BLaER1 treated with 17β-estradiol and CSF1 and Interleukin-3, amounts not matched to agents 10 nM and 100 nM (cell line): ENCODE data around the gene CSF3R.
"Not testable (repeated sequence)": the region's sequence is repeated elsewhere in the genome, so short reads cannot be mapped to it uniquely, and the experiment has no call there.

Source experiments
- H3K27ac ChIP-seq, 11 experiments: shearing (Covaris generic); formaldehyde crosslinking; 2 replicates each; pipeline ENCODE4 v1.8.1; 2022
- H3K27me3 ChIP-seq, 11 experiments: shearing (Covaris generic); formaldehyde crosslinking; 2 replicates each; pipeline ENCODE4 v1.8.1; 2022
- H3K36me3 ChIP-seq, 11 experiments: shearing (Covaris generic); formaldehyde crosslinking; 2 replicates each; pipeline ENCODE4 v1.8.1; 2022
- H3K4me1 ChIP-seq, 10 experiments: shearing (Covaris generic); formaldehyde crosslinking; 2 replicates each; pipeline ENCODE4 v1.8.1; 2022
- H3K4me2 ChIP-seq, 11 experiments: shearing (Covaris generic); formaldehyde crosslinking; 2 replicates each; pipeline ENCODE4 v1.8.1; 2022
- H3K4me3 ChIP-seq, 10 experiments: shearing (Covaris generic); formaldehyde crosslinking; 2 replicates each; pipeline ENCODE4 v1.8.1; 2022
- H3K9ac ChIP-seq, 11 experiments: shearing (Covaris generic); formaldehyde crosslinking; 2 replicates each; pipeline ENCODE4 v1.8.1; 2022
- H3K9me3 ChIP-seq, 11 experiments: shearing (Covaris generic); formaldehyde crosslinking; replicated peaks in 1 of 11; 2 replicates each; pipeline ENCODE4 v1.8.1; 2022
- H4K20me1 ChIP-seq, 11 experiments: shearing (Covaris generic); formaldehyde crosslinking; 2 replicates each; pipeline ENCODE4 v1.8.1; 2022
- Cebpa-rat ChIP-seq, 11 experiments: shearing (Covaris generic); IDR thresholded peaks; 2 replicates each; pipeline ENCODE4 v1.8.1; 2022

Gene CSF3R

DNA sequence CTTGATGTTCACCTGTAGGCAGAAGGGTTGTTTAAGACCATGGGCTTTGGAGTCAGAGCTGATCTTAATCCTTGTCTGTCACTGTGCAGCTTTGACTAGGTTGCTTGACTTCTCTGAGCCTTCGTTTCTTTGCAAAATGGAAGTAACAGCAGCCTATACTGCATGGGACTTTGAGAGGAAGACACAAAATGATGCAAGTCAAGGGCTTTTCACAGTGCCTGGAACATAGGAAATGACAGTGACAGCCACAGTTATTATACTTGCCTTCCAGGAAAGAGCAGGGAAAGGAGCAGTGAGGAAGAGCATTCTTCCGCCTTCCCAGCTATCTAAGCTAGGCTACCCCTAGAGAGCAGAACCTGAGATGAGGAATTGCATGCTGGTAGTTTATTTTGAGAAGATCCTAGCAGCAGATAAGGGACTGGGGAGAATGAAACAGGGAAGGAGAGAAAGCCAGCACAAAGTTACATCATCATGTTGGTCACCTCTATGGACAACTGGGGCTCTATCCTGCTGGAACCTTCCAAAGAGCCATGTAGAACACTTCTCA, 3.1 kb downstream of the CSF3R start:
- Histone ChIP-seq H3K4me3 (no peak overlapping the region), H3K27ac (no peak overlapping the region), H3K27me3 (no peaks in the 10 kb centered on the region), H3K9me3 (no peaks in the 10 kb centered on the region), H3K9ac (no peak overlapping the region), H3K4me2 (peak overlapping the region in 1 of 11 experiments; percentile 21; a peak in 1 of 22 replicates), H3K4me1 (peaks cover 20 to 44% (median 39%) of the 10 kb centered on the region in 10 experiments), H3K36me3 (peaks cover 0 to 26% (median 0%) of the 10 kb centered on the region in 11 experiments; a peak in 7 of 22 replicates), H4K20me1 (no peaks in the 10 kb centered on the region)
- TF ChIP-seq Cebpa-rat (IDR thresholded peaks at IDR 0.05), result no peak

- H4K20me1 ChIP-seq, H3K27me3 ChIP-seq, H3K27ac ChIP-seq, H3K4me2 ChIP-seq, H3K9me3 ChIP-seq, H3K9ac ChIP-seq, H3K4me3 ChIP-seq: not testable (repeated sequence)
- H3K4me1 ChIP-seq, result peaks cover 12 to 36% (median 28%) of the 10 kb centered on the region in 10 experiments
- H3K36me3 ChIP-seq, result peaks cover 0 to 26% (median 0%) of the 10 kb centered on the region in 11 experiments; a peak in 7 of 22 replicates
These were observed 5.1 kb downstream of the CSF3R start for GRCh38 chr1:36477615-36478014.

GRCh38 chr1:36476945-36477344, 5.8 kb downstream of the CSF3R start:
- no peak overlapping the region for H3K9ac ChIP-seq
- no peak overlapping the region for H3K4me2 ChIP-seq
- no peaks in the 10 kb centered on the region for H4K20me1 ChIP-seq
- no peaks in the 10 kb centered on the region for H3K9me3 ChIP-seq
- no peak overlapping the region for H3K27ac ChIP-seq
- no peak for TF ChIP-seq Cebpa-rat (IDR thresholded peaks at IDR 0.05)
- H3K4me1 ChIP-seq, result peaks cover 5 to 29% (median 22%) of the 10 kb centered on the region in 10 experiments
- no peak overlapping the region for H3K4me3 ChIP-seq
- peaks cover 0 to 26% (median 0%) of the 10 kb centered on the region in 11 experiments; a peak in 7 of 22 replicates for H3K36me3 ChIP-seq
- no peaks in the 10 kb centered on the region for H3K27me3 ChIP-seq

DNA sequence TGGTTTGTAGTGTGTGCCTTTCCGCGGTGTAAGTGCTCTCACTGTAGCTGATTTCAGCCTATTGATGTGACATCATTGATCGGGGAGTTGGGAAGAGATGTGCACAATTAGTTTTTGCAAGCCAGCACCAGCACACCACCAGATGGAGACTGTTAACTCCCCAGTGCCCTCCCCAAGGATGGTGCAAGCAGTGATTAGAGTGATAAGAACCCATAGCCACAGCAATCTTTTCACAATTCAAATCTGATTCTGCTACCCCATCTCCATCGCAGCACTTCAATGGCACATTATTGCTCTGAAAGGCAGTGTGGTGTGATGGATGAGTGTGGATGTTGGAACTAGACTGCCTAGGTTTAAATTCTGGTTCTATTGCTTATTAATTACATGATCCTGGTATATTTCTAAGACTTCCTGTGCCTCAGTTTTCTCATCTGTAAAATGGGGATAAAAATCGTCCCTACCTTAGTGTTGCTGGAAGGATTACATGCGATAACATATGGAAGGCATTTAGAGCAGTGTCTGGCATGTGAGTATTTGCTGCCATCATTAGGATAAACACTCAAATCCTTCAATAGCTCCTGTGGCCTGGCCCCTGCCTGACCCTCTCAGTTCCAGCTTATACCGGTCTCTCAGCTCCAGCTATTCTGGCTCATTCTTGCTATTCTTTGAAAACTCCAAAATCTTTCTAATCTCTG, 6.7 kb downstream of the CSF3R start:
- Histone ChIP-seq H3K9me3 (no peaks in the 10 kb centered on the region), H4K20me1 (no peaks in the 10 kb centered on the region), H3K27ac (no peak overlapping the region), H3K4me3 (no peak overlapping the region), H3K4me2 (no peak overlapping the region), H3K9ac (no peak overlapping the region; a peak in 1 of 22 replicates), H3K4me1 (peaks cover 0 to 20% (median 13%) of the 10 kb centered on the region in 10 experiments; a peak in 16 of 20 replicates), H3K27me3 (no peaks in the 10 kb centered on the region), H3K36me3 (peaks cover 0 to 26% (median 0%) of the 10 kb centered on the region in 11 experiments; a peak in 7 of 22 replicates)
- no peak for TF ChIP-seq Cebpa-rat (IDR thresholded peaks at IDR 0.05)

DNA sequence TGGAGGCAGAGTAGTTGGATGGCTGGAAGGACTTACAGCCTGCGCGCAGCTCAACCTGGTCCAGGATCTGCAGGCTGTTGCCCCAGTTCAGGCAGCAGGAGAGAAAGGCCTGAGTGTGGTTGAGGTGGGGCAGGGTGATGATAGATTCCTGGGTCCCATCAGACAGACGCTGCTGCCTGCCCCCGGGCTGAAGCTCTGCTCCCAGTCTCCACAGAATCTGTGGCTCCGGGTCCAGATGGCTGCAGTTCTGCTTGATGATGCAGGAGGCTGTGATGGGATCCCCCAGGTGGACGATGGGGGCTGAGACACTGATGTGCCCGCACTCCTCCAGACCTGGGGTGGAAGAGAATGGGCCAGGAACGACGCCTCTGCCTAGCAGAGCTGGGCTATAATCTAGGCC, 7.4 kb downstream of the CSF3R start:
- H3K27me3 ChIP-seq, result no peaks in the 10 kb centered on the region
- no peak for TF ChIP-seq Cebpa-rat (IDR thresholded peaks at IDR 0.05)
- H3K27ac ChIP-seq, result no peak overlapping the region

DNA sequence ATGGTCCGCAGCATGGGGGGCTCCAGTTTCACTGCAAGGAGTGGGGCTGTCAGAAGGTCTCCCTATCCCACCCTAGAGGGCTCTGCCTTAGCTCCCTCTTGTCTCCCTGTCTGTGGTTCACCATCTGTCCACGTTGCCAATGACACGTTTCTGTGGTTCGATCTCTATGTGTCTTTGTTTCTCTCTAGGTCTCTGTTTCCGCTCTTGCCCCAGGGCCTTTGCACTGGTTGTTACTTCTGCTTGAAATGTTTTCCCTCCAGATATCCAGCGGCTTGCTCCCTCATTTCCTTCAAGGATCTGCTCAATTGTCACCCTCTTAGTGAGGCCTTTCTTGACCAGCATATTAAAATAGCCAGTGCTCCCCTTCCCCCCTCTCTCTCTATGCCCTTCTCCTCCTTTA, 10.1 kb downstream of the CSF3R start:
- no peak for TF ChIP-seq Cebpa-rat (IDR thresholded peaks at IDR 0.05)
- no peak overlapping the region for H3K9ac ChIP-seq
- H3K4me3 ChIP-seq, result no peak overlapping the region
- H3K4me1 ChIP-seq, result peaks cover 0 to 18% (median 11%) of the 10 kb centered on the region in 10 experiments; a peak in 14 of 20 replicates
- no peaks in the 10 kb centered on the region for H3K9me3 ChIP-seq
- no peak overlapping the region for H3K27ac ChIP-seq
- peaks cover 0 to 6% (median 0%) of the 10 kb centered on the region in 11 experiments; a peak in 1 of 22 replicates for H3K36me3 ChIP-seq
- no peaks in the 10 kb centered on the region for H4K20me1 ChIP-seq
- no peaks in the 10 kb centered on the region for H3K27me3 ChIP-seq
- no peak overlapping the region for H3K4me2 ChIP-seq

More for the DNA sequence above, 7.4 kb downstream of the CSF3R start:
- H4K20me1 ChIP-seq, result no peaks in the 10 kb centered on the region
- no peak overlapping the region for H3K4me3 ChIP-seq
- peak overlapping the region in 1 of 11 experiments; percentile 29; a peak in 1 of 22 replicates for H3K9ac ChIP-seq
- H3K4me2 ChIP-seq, result 0 out of 22 replicates have a peak overlapping the region, but pooled peaks of 2 of the 11 experiments have one; percentile 24 to 43
- peaks cover 0 to 18% (median 11%) of the 10 kb centered on the region in 10 experiments; a peak in 15 of 20 replicates for H3K4me1 ChIP-seq
- peaks cover 0 to 19% (median 0%) of the 10 kb centered on the region in 11 experiments; a peak in 7 of 22 replicates for H3K36me3 ChIP-seq
- no peaks in the 10 kb centered on the region for H3K9me3 ChIP-seq

DNA sequence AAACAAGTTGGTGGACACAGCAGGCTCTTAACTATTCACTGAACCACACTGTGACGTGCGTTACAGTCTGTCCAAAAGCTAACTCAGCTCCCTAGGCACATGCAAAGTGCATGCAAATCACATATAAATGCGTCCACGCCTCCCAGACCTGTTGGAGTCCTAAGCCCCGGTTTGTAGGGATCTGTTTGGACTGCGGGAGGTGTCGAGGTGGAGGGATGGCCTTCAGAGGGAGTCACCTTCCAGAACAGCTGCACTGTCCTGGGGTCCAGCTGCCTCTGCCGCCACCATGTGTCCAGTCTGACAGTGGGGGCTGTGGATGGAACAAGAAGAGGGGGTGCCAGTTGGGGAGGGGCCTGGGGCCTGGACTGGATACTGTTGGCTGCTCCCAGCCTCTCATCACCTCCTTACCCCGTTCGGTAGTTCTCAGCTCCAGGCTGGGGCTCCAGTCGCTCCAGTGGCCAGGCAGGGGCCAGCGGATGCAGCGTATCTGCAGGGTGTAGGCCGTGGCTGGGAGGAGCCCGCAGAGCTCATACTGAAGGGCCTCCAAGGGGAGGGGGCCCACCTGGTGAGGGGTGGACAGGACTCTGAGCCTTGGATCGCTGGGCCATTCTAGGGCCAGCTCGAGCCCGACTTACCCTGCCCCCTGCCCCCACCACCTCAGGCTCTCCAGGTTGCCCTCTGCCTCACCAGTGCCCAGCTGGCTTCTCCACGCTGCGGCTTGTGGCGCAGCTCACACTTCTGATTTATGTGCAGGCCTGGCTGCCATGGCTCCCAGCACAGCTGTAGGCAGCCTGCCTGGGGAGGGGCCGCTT, 10.7 kb downstream of the CSF3R start:
- Histone ChIP-seq H3K36me3 (peaks cover 0 to 6% (median 0%) of the 10 kb centered on the region in 11 experiments; a peak in 1 of 22 replicates), H3K4me3 (no peak overlapping the region), H3K27me3 (no peaks in the 10 kb centered on the region), H3K4me1 (peaks cover 0 to 18% (median 11%) of the 10 kb centered on the region in 10 experiments; a peak in 14 of 20 replicates), H3K27ac (no peak overlapping the region), H4K20me1 (no peaks in the 10 kb centered on the region), H3K9me3 (no peaks in the 10 kb centered on the region), H3K9ac (no peak overlapping the region), H3K4me2 (no peak overlapping the region)
- no peak for TF ChIP-seq Cebpa-rat (IDR thresholded peaks at IDR 0.05)

GRCh38 chr1:36469163-36469562, 13.6 kb downstream of the CSF3R start:
- H3K4me2 ChIP-seq, result no peak overlapping the region
- H3K4me3 ChIP-seq, result no peak overlapping the region
- peaks cover 12 to 29% (median 20%) of the 10 kb centered on the region in 10 experiments for H3K4me1 ChIP-seq
- no peak overlapping the region for H3K9ac ChIP-seq
- H3K27me3 ChIP-seq, result no peaks in the 10 kb centered on the region
- peaks cover 0 to 5% (median 0%) of the 10 kb centered on the region in 11 experiments; a peak in 2 of 22 replicates for H3K9me3 ChIP-seq
- H3K36me3 ChIP-seq, result no peaks in the 10 kb centered on the region
- no peak for TF ChIP-seq Cebpa-rat (IDR thresholded peaks at IDR 0.05)
- H3K27ac ChIP-seq, result no peak overlapping the region
- no peaks in the 10 kb centered on the region for H4K20me1 ChIP-seq
